Neural progenitor cell (in vitro differentiated cells): ENCODE data around the gene CAGE1.

ENCODE experiments used
- EZH2 ChIP-seq: fragments of 200-600 bp; sonication (generic); IDR thresholded peaks from 2 replicates; pipeline ENCODE4 v1.6.1; 2017; ENCODE audit warnings: antibody characterized with exemption, mild to moderate bottlenecking, moderate library complexity
- EZH2phosphoT487 ChIP-seq: fragments of 200-600 bp; sonication (generic); IDR thresholded peaks from 2 replicates; pipeline ENCODE4 v1.6.1; 2017; ENCODE audit warnings: antibody characterized with exemption
- TF ChIP-seq, protein P1 (sequence below): fragments of 200-600 bp; sonication (generic); IDR thresholded peaks from 2 replicates; pipeline ENCODE4 v1.5.1; 2017; ENCODE audit warnings: antibody characterized with exemption, mild to moderate bottlenecking

DNA sequence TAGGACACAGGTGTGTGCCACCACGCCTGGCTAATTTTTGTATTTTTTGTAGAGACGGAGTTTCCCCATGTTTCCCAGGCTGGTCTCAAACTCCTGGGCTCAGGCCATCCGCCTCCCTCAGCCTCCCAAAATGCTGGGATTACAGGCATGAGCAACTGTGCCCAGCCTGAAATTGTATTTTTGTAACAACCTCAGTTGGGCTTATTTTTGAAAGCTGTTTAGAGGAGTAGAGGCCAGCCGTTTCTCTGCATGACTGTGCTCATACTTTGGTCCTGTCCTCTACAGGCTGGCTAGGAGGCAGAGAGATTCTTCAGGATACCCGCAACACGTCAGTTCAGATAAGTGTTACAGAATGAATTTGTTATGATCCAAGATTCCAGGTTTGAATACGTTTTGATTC is 22.1 kb downstream of the CAGE1 start:
- TF ChIP-seq, protein P1, sequence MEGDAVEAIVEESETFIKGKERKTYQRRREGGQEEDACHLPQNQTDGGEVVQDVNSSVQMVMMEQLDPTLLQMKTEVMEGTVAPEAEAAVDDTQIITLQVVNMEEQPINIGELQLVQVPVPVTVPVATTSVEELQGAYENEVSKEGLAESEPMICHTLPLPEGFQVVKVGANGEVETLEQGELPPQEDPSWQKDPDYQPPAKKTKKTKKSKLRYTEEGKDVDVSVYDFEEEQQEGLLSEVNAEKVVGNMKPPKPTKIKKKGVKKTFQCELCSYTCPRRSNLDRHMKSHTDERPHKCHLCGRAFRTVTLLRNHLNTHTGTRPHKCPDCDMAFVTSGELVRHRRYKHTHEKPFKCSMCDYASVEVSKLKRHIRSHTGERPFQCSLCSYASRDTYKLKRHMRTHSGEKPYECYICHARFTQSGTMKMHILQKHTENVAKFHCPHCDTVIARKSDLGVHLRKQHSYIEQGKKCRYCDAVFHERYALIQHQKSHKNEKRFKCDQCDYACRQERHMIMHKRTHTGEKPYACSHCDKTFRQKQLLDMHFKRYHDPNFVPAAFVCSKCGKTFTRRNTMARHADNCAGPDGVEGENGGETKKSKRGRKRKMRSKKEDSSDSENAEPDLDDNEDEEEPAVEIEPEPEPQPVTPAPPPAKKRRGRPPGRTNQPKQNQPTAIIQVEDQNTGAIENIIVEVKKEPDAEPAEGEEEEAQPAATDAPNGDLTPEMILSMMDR: no peak
- no peak for TF ChIP-seq EZH2
- no peak for TF ChIP-seq EZH2phosphoT487
